ENCODE data around the gene PAXIP1. TPM values are rescaled to one million over a fixed set of nuclear protein-coding genes. Genes with fewer than 3 reads are reported as not detected.

The PAXIP1 gene
- total RNA-seq, 1 experiment from 2014 or later = 32.1 TPM

GRCh38 chr7:154990964-154991540 lies 11.9 kb downstream of the PAXIP1 start:
- Histone ChIP-seq H3K36me3 (ENCODE audit: insufficient read depth, low read length, poor library complexity, severe bottlenecking) (peaks cover 57% of the 10 kb centered on the region), H3K4me1 (ENCODE audit: insufficient read depth, low read length, poor library complexity, severe bottlenecking) (no peaks in the 10 kb centered on the region), H3K27me3 (replicated peaks; ENCODE audit: insufficient read depth, low read depth, low read length, poor library complexity) (no peaks in the 10 kb centered on the region), H3K4me3 (ENCODE audit: low read depth, low read length, poor library complexity, severe bottlenecking) (no peak overlapping the region), H3K27ac (ENCODE audit: low read depth, low read length, poor library complexity, severe bottlenecking) (no peak overlapping the region), H3K9me3 (ENCODE audit: low read depth, low read length, poor library complexity, severe bottlenecking) (no peaks in the 10 kb centered on the region)
- POLR2A ChIA-PET (ENCODE audit: low non-redundant PET) = interaction anchor here (0.6 kb wide), 1 partner anchor 78 kb away, joined by 3 read pairs; no protein-coding TSS in a partner anchor
- CTCF ChIA-PET = no interaction called here
- BruUV-seq (replicated peaks) = no TSS peak
- no peak for DNase-seq (ENCODE audit: low spot score)
- intact Hi-C loops (cut with micrococcal nuclease; ENCODE audit: unreplicated experiment) = no loop called here
- no peak for TF ChIP-seq CTCF (conservative IDR thresholded peaks at IDR 0.05; ENCODE audit: low read depth, low read length)
- no peak for TF ChIP-seq EZH2 (IDR thresholded peaks at IDR 0.05; ENCODE audit: borderline replicate concordance, low read depth, low read length, poor library complexity, severe bottlenecking)

- intact Hi-C loops (cut with micrococcal nuclease; ENCODE audit: unreplicated experiment) = no loop called here
- BruUV-seq (replicated peaks) = no TSS peak
These were observed 15.4 kb downstream of the PAXIP1 start for GRCh38 chr7:154987571-154987970.

GRCh38 chr7:154986200-154986945 lies 16.6 kb downstream of the PAXIP1 start:
- DNase-seq (ENCODE audit: low spot score) = no peak
- ChIA-PET POLR2A (ENCODE audit: low non-redundant PET) (no interaction called here), CTCF (no interaction called here)
- Histone ChIP-seq H3K36me3 (ENCODE audit: insufficient read depth, low read length, poor library complexity, severe bottlenecking) (peaks cover 38% of the 10 kb centered on the region), H3K9me3 (ENCODE audit: low read depth, low read length, poor library complexity, severe bottlenecking) (no peaks in the 10 kb centered on the region), H3K27ac (ENCODE audit: low read depth, low read length, poor library complexity, severe bottlenecking) (no peak overlapping the region), H3K27me3 (replicated peaks; ENCODE audit: insufficient read depth, low read depth, low read length, poor library complexity) (no peaks in the 10 kb centered on the region), H3K4me1 (ENCODE audit: insufficient read depth, low read length, poor library complexity, severe bottlenecking) (no peaks in the 10 kb centered on the region), H3K4me3 (ENCODE audit: low read depth, low read length, poor library complexity, severe bottlenecking) (no peak overlapping the region)
- TF ChIP-seq EZH2 (IDR thresholded peaks at IDR 0.05; ENCODE audit: borderline replicate concordance, low read depth, low read length, poor library complexity, severe bottlenecking) (no peak), CTCF (conservative IDR thresholded peaks at IDR 0.05; ENCODE audit: low read depth, low read length) (no peak)
- no TSS peak for BruUV-seq (replicated peaks)
- intact Hi-C loops (cut with micrococcal nuclease; ENCODE audit: unreplicated experiment) = no loop called here

More at GRCh38 chr7:154987571-154987970, 15.4 kb downstream of the PAXIP1 start:
- no peak for TF ChIP-seq CTCF (conservative IDR thresholded peaks at IDR 0.05; ENCODE audit: low read depth, low read length)
- no peak for TF ChIP-seq EZH2 (IDR thresholded peaks at IDR 0.05; ENCODE audit: borderline replicate concordance, low read depth, low read length, poor library complexity, severe bottlenecking)
- Histone ChIP-seq H3K27me3 (replicated peaks; ENCODE audit: insufficient read depth, low read depth, low read length, poor library complexity) (no peaks in the 10 kb centered on the region), H3K4me3 (ENCODE audit: low read depth, low read length, poor library complexity, severe bottlenecking) (no peak overlapping the region), H3K9me3 (ENCODE audit: low read depth, low read length, poor library complexity, severe bottlenecking) (no peaks in the 10 kb centered on the region), H3K36me3 (ENCODE audit: insufficient read depth, low read length, poor library complexity, severe bottlenecking) (peaks cover 37% of the 10 kb centered on the region), H3K27ac (ENCODE audit: low read depth, low read length, poor library complexity, severe bottlenecking) (no peak overlapping the region), H3K4me1 (ENCODE audit: insufficient read depth, low read length, poor library complexity, severe bottlenecking) (no peaks in the 10 kb centered on the region)
- ChIA-PET POLR2A (ENCODE audit: low non-redundant PET) (no interaction called here), CTCF (no interaction called here)
- DNase-seq (ENCODE audit: low spot score) = no peak
